22Rv1 (cell line): Measurements from ENCODE around the gene LTC4S.

Experiments used
- H3K27ac ChIP-seq: fragments of 450-650 bp; 2 replicates; pipeline ENCODE4 v1.5.1; 2017
- ZFX ChIP-seq: fragments of 450-650 bp; IDR thresholded peaks from 2 replicates; pipeline ENCODE4 v1.6.1; 2017; ENCODE audit warnings: antibody characterized with exemption, borderline replicate concordance
- TF ChIP-seq, protein P1 (sequence below): fragments of 450-650 bp; IDR thresholded peaks from 2 replicates; pipeline ENCODE4 v1.5.1; 2017; ENCODE audit warnings: mild to moderate bottlenecking

The LTC4S gene

GRCh38 chr5:179766021-179766725 is 27.6 kb upstream of the LTC4S start:
- no peak for TF ChIP-seq ZFX
- TF ChIP-seq, protein P1, sequence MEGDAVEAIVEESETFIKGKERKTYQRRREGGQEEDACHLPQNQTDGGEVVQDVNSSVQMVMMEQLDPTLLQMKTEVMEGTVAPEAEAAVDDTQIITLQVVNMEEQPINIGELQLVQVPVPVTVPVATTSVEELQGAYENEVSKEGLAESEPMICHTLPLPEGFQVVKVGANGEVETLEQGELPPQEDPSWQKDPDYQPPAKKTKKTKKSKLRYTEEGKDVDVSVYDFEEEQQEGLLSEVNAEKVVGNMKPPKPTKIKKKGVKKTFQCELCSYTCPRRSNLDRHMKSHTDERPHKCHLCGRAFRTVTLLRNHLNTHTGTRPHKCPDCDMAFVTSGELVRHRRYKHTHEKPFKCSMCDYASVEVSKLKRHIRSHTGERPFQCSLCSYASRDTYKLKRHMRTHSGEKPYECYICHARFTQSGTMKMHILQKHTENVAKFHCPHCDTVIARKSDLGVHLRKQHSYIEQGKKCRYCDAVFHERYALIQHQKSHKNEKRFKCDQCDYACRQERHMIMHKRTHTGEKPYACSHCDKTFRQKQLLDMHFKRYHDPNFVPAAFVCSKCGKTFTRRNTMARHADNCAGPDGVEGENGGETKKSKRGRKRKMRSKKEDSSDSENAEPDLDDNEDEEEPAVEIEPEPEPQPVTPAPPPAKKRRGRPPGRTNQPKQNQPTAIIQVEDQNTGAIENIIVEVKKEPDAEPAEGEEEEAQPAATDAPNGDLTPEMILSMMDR = no peak
- H3K27ac ChIP-seq = no peak overlapping the region

- no peak for TF ChIP-seq ZFX
- TF ChIP-seq, protein P1 = no peak
- no peak overlapping the region for H3K27ac ChIP-seq
Observed at GRCh38 chr5:179766726-179767455, 26.9 kb upstream of the LTC4S start.

GRCh38 chr5:179767496-179768100 is 26.2 kb upstream of the LTC4S start:
- H3K27ac ChIP-seq = no peak overlapping the region

GRCh38 chr5:179768326-179769085 is 25.3 kb upstream of the LTC4S start:
- TF ChIP-seq, protein P1 = no peak
- no peak for TF ChIP-seq ZFX
- H3K27ac ChIP-seq = no peak overlapping the region

More at GRCh38 chr5:179767496-179768100, 26.2 kb upstream of the LTC4S start:
- no peak for TF ChIP-seq ZFX
- TF ChIP-seq, protein P1 = no peak

DNA sequence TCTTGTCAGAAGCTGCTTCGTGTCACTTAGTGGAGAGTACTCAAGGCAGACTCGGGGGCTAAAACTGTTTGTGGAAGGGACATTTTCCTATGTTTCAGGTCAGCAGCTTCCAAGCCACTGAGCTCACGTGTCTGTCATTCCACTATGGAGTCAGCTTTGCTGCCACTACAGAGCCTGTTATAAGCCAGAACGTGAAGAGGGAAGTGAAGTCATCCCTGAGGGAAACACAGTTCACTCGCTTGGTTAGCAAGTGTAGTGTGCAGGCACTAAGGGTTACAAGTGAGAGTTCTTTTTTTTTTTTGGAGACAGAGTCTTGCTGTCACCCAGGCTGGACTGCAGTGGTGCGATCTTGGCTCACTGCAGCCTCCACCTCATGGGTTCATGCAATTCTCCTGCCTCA is 24.5 kb upstream of the LTC4S start:
- TF ChIP-seq, protein P1 = no peak
- TF ChIP-seq ZFX = no peak
- no peak overlapping the region for H3K27ac ChIP-seq

DNA sequence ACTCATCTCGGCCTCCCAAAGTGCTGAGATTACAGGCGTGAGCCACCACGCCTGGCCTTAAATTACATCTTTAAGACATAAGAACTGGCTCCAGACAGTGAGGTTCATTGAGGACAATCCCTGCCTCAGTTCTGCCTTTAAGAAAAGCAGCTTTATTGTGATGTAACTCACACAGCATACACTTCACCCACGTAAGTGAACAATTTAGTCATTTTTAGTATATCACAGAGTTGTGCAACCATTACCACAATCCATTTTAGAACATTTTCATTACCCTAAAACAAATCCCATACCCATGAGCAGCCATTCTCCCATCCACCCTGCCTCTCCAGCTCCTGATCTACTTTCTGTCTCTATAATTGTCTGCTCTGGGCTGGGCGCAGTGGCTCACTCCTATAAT is 24.0 kb upstream of the LTC4S start:
- TF ChIP-seq, protein P1 = no peak
- no peak for TF ChIP-seq ZFX
- no peak overlapping the region for H3K27ac ChIP-seq
